DMS153 treated with DMSO at 0.1 percent for 48 hours (cell line): ENCODE measurements around the gene CPLANE2.

ENCODE experiments used
- DNase-seq: peaks from one replicate; lab custom pipeline; 2025; ENCODE audit not compliant: unreplicated experiment; lab: John Stamatoyannopoulos, UW

The CPLANE2 gene

DNA sequence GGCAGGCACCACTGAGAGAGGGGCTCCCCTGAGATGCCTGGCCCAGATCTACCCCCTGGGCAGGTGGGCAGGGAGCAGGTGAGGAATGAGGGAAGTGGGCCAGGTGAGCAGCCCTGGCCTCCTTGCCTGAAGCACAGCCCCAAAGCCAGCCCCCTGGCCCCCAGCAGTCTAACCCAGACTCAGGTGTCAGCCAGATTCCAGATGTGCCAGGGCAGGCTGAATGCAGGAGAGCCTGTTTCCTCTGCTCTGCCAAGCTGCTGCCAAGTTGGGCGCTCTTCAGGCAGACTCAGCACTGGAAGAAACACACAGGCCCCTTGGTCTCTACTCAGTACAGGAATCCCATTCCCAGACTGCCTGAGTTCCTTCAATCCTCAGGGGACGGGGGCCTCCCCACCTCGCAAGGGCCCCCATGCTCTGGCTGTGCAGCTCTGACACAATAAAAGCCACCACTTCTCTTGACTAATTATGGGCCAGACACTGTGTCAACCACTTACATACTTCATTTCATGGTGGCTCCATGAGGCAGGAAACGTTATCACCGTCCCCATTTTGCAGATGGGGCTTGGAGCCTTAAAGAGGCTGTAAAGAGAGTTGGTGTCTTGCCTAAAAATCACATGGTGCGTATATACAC lies 45.0 kb downstream of the CPLANE2 start:
- DNase-seq, result no peak

DNA sequence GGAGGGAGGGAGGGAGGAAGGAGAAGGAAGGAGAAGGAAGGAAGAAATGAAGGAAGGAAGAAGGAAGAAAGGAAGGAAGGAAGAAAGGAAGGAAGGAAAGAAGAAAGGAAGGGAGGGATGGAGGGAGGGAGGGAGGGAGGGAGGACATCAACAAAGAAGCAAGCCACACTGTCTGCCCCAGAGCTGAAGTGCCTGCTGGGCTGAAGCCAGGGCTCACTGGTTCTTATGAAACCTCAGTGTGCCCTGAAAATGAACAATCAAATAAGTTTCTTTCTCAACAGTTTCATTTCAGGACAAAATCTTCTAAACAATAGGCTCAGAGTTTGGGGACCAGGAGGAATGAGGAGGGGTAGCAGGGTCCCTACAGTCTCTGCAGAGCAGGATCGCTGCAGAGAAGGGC lies 45.7 kb downstream of the CPLANE2 start:
- no peak for DNase-seq

DNA sequence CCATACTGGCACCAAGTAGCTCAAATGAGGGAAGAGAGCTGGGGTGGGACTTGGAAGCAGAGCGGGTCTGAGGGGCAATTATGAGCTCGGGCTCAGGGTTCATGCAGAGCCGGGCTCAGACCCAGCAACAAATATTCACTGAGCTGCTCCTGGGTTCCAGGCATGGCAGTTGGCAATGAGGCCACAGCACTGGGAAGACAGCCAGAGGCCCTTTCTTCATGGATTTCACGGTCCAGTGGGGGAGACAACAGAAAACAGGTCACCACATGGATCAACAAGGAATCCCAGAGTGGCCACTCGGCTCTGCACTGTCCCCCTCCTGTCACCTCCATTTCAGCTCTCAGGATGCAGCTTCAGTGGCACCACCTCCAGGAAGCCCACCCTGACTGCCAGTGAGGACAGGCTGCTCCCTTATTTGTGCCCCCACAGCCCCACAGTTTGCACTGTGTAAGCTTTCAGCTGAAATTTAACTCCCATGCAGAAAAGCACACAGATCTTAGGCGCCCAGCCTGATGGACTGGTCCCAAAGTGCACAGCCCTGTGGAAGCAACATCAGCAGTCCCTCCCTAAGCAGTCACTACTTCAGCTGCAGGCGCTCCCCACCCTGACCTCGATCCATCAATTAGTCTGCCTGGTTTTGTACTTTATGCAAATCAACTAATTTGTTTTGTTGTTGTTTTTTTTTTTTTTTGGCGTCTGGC lies 46.9 kb downstream of the CPLANE2 start:
- no peak for DNase-seq

DNA sequence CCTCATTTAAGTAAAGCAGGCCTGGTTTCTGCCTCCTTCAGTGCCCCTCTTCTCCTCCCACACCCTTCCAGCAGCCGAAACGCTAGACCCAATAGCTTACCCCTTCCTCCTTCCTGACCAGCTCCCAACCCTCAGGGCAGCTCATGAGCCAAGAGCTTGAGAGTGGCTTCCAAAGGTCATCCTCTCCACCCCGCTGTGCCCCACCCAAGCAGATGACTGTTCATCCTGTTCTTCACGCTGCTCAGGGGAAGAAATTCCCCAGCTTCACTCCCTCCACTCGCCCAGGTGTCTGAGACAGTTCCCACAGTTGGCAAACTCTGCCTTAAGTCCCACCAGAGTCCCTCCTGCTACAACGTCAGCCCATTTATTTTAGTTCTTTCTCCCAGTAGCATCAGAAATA lies 48.0 kb downstream of the CPLANE2 start:
- DNase-seq, result no peak

DNA sequence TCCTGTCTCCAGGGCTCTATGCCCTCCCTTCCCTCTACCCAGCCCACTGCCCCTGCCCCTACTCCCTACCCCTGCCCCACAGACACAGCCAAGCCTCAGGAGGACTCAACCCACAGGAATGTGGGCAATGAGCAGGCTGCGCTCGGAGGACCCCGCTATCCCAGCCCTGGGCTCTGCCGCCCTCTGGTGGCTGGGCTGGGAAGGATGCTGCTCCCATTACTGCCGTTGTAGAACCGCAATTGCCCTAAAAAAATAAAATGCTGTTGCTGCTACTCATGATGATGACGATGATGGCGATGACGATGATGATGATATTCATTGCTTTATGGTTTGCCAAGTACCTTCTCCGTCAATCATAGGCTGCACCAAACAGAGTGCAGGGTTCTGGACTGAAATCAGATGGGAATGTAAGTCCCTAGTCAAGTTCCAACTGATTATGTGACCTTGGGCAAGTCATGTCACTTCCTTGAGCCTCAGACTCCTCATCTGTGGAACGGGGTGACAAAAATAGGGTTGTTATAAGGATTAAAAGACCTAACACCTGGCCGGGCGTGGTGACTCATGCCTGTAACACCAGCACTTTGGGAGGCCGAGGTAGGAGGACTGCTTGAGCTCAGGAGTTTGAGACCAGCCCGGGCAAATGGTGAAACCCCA lies 49.1 kb downstream of the CPLANE2 start:
- DNase-seq, result peak; percentile 73

DNA sequence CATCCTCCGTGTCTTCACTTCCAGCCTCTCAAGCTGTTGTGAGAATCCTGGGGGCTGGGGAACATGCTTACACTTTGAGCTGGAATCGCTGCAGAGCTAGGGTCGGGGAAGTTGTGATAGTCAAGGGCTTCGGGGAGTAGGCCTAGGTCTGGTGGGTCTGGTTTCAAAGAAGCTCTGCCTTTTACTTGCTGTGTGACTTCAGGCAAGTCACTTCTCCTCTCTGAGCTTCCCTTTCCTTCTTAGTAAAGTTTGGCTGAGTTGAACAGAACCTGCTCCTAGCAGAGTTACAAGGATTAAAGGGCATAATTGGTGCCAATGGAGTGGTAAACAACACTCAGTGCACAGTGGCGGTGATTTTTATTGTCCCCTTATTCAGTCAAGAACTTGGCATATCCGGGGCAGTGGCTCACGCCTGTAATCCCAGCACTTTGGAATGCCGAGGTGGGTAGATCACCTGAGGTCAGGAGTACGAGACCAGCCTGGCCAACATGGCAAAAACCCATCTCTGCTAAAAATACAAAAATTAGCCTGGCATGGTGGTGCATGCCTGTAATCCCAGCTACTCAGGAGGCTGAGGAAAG lies 50.2 kb downstream of the CPLANE2 start:
- no peak for DNase-seq

DNA sequence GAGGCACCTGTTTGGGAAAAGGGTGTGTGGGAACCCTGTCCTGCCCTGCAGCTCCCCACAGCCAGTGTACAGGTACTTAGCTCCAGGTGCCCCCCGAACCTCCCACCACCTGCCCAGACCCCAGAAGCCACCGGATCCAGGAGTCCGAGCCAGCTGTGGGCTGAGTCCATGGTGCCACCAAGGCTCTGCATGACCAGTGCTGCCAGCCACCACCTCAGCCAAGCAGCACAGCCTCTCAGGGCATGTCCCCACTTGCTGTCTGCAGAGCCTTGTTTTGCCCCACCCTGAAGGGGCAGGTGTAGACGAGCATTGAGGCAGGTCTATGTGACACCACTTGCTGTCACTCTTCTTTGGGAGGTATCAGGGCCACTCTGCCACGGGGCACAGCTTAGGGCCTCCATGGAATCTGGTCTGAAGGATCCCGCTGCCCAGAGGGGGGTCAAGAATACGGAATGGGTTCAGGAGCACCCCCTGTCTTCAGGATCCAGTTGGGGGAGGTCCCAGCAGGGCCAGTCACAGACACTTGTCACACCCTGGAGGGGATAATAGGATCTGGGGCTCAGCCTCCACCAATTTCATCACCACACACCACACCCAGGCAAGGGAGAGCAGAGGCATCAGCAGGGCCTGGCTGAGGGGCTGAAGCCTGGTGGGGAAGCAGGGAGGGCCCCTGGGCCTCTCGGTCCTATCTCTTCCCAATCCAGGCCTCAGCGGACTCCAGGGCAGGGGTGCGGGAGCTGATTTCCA lies 52.3 kb downstream of the CPLANE2 start:
- DNase-seq, result no peak

DNA sequence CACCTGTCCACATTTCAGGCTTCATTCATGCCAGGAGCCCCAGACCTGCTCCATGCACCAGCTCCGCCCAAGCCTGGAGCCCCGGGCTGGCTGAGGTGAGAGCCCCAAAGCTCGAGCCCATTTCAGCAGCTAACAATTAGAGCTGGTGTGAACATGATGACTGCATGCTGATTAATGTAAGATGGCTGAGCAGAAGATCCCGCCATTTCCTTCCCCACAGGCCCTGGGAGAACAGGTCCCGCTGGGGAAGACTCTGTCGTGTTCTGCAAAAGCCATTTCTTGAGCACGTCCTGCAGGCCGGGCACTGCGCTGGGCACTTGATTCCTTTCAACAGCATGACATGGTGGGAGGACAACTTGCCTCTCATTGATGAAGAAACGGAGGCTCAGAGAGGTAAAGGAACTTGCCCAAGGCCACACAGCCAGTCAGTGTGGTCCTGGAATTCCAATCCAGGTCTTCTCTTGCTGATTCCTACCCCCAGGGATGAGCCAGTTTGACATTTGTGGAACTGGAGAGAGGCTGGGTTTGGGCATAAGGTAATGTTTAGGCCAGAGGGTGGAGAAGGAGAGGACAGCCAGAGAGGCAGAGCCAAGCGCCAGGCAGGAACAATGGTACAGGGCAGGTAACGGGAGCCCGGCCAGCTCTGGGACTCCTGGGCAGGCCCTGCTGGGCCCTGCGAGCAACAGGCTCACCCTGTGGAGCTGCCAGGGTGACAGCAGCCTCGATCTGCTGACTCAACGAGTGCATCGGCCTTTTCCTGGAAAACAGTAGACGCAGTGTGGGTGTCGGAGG lies 53.0 kb downstream of the CPLANE2 start:
- no peak for DNase-seq

DNA sequence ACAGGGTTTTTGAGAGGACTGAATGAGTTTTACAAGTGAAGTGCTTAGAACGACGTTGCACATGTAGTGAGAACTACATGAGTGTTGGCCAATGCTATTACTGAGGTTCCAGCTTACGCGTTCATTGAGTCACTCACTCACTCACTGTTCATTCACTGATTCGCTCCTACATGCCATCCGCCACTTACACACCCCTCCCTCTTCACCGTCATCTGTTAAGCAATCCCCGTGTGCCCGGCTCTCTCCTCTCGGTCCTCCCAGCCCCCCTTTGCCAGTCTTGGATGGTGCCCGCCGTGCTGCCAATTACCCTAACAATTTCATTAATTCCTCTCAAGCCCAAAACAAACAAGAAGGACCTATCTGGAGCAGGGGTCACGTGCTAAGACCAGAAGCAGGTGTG lies 53.8 kb downstream of the CPLANE2 start:
- no peak for DNase-seq

DNA sequence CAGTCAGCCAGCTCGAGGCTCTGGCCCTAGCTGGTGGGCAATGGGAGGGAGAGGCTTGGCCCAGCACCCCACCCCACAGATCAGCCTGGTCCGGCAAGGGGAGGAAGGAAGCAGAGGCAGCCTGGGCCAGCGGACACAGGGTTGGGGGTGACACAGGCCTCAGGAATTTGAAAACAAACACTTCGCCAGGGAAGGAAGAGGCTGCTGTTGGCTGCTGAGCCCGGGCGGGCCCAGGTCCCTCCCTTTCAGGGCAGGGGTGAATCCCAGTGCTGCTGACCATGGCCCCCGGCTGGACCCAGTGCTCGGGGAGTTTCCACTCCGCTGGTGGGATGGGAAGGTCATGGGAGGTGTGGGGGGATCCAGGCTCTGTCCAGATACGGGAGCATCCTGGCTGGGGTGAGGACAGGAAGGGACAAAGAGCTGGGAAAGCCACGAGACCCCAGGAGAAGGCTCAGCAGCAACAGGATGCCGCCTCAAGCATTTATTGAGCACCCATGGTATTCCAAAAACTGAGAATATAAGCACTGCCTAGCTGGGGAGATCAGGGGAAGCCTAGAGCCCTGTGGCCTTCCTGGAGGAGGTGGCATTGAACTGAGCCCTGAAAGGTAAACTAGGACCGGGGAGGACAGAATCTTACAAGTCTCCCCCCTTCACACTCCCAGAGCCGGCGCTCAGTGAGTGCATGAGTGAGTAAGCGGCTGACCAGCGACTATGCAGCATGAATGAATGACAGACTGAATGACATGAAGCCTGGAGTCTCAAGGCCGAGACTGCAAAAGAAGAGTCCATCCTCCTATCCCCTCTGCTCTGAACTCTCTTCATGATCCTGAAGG lies 54.9 kb downstream of the CPLANE2 start:
- DNase-seq, result no peak
